H9 (cell line): ENCODE results near the gene ALX4. TPM values are rescaled to one million over a fixed set of nuclear protein-coding genes. Genes with fewer than 3 reads are reported as not detected.

Experiments
- DNase-seq: peaks from one replicate; pipeline ENCODE4 v3.0.0-alpha.2; 2017
- H2AFZ ChIP-seq: one replicate; pipeline ENCODE4 v1.6.1; 2013; ENCODE audit warnings: mild to moderate bottlenecking, low read length, control low read depth, moderate library complexity
- H2AK5ac ChIP-seq: 2 replicates; pipeline ENCODE4 v1.6.1; 2013; ENCODE audit warnings: low read length, control low read depth, mixed read lengths; ENCODE audit not compliant: insufficient read length
- H2BK120ac ChIP-seq: one replicate; pipeline ENCODE4 v1.6.1; 2013; ENCODE audit warnings: low read depth, mild to moderate bottlenecking, low read length, control low read depth, inconsistent platforms; ENCODE audit not compliant: poor library complexity, severe bottlenecking
- H2BK12ac ChIP-seq: 2 replicates; pipeline ENCODE4 v1.6.1; 2013; ENCODE audit warnings: low read length, control low read depth, mixed read lengths, low read depth; ENCODE audit not compliant: insufficient read length
- H2BK15ac ChIP-seq: 2 replicates; pipeline ENCODE4 v1.6.1; 2013; ENCODE audit warnings: low read depth, low read length, control low read depth
- H2BK20ac ChIP-seq: one replicate; pipeline ENCODE4 v1.6.1; 2013; ENCODE audit warnings: low read depth, mild to moderate bottlenecking, low read length, control low read depth, inconsistent platforms; ENCODE audit not compliant: poor library complexity, severe bottlenecking
- H2BK5ac ChIP-seq: 2 replicates; pipeline ENCODE4 v1.6.1; 2013; ENCODE audit warnings: low read length, control low read depth, mixed read lengths; ENCODE audit not compliant: insufficient read length
- H3K14ac ChIP-seq: 2 replicates; pipeline ENCODE4 v1.6.1; 2013; ENCODE audit warnings: low read length, control low read depth; ENCODE audit not compliant: insufficient read depth
- H3K18ac ChIP-seq: 2 replicates; pipeline ENCODE4 v1.6.1; 2013; ENCODE audit warnings: low read depth, mild to moderate bottlenecking, mixed read lengths, low read length, control low read depth; ENCODE audit not compliant: insufficient read length
- H3K23ac ChIP-seq: 2 replicates; pipeline ENCODE4 v1.6.1; 2013; ENCODE audit warnings: low read length, control low read depth, mixed read lengths, low read depth; ENCODE audit not compliant: insufficient read length
- H3K23me2 ChIP-seq: 2 replicates; pipeline ENCODE4 v1.6.1; 2013; ENCODE audit warnings: low read depth, mild to moderate bottlenecking, mixed read lengths, low read length, control low read depth; ENCODE audit not compliant: insufficient read length, poor library complexity, severe bottlenecking
- H3K27ac ChIP-seq: 2 replicates; pipeline ENCODE4 v1.5.1; 2013; ENCODE audit warnings: low read length, control low read depth, mixed read lengths, low read depth; ENCODE audit not compliant: insufficient read length
- H3K27me3 ChIP-seq: 2 replicates; pipeline ENCODE4 v1.6.1; 2013; ENCODE audit warnings: low read length, control low read depth, inconsistent platforms; ENCODE audit not compliant: insufficient read depth
- H3K4ac ChIP-seq: 2 replicates; pipeline ENCODE4 v1.6.1; 2013; ENCODE audit warnings: low read depth, mild to moderate bottlenecking, control low read depth, inconsistent platforms, low read length, moderate library complexity
- H3K4me1 ChIP-seq: 2 replicates; pipeline ENCODE4 v1.6.1; 2013; ENCODE audit warnings: low read length, control low read depth, inconsistent platforms; ENCODE audit not compliant: insufficient read depth
- H3K4me2 ChIP-seq: 2 replicates; pipeline ENCODE4 v1.6.1; 2013; ENCODE audit warnings: low read length, control low read depth, mixed read lengths; ENCODE audit not compliant: insufficient read length, insufficient read depth
- H3K56ac ChIP-seq: 2 replicates; pipeline ENCODE4 v1.6.1; 2013; ENCODE audit warnings: low read depth, mild to moderate bottlenecking, mixed read lengths, low read length, control low read depth; ENCODE audit not compliant: insufficient read length
- H3K79me1 ChIP-seq: 2 replicates; pipeline ENCODE4 v1.6.1; 2013; ENCODE audit warnings: low read depth, mild to moderate bottlenecking, moderate library complexity, low read length, control low read depth, inconsistent platforms; ENCODE audit not compliant: insufficient read depth, poor library complexity, severe bottlenecking
- H3K79me2 ChIP-seq: 2 replicates; pipeline ENCODE4 v1.6.1; 2013; ENCODE audit warnings: low read length, control low read depth, inconsistent platforms; ENCODE audit not compliant: insufficient read depth
- H3K9ac ChIP-seq: 2 replicates; pipeline ENCODE4 v1.6.1; 2013; ENCODE audit warnings: low read length, control low read depth, mixed read lengths; ENCODE audit not compliant: insufficient read length; ENCODE audit errors: extremely low read depth
- H3K9me3 ChIP-seq: one replicate; pipeline ENCODE4 v1.6.1; 2013; ENCODE audit warnings: low read depth, low read length, inconsistent platforms; ENCODE audit not compliant: control insufficient read depth
- H3T11ph ChIP-seq: one replicate; pipeline ENCODE4 v1.6.1; 2013; ENCODE audit warnings: mild to moderate bottlenecking, low read length, control low read depth, inconsistent platforms
- H4K20me1 ChIP-seq: one replicate; pipeline ENCODE4 v1.6.1; 2013; ENCODE audit not compliant: control insufficient read depth, insufficient read length, insufficient read depth
- H4K5ac ChIP-seq: 2 replicates; pipeline ENCODE4 v1.6.1; 2013; ENCODE audit warnings: low read depth, mild to moderate bottlenecking, mixed read lengths, low read length, control low read depth; ENCODE audit not compliant: insufficient read length
- H4K8ac ChIP-seq: replicated peaks from 2 replicates; pipeline ENCODE4 v1.6.1; 2013; ENCODE audit warnings: low read length, control low read depth, mixed read lengths, low read depth; ENCODE audit not compliant: insufficient read length
- H4K91ac ChIP-seq: 2 replicates; pipeline ENCODE4 v1.6.1; 2013; ENCODE audit warnings: low read depth, mild to moderate bottlenecking, moderate library complexity, mixed read lengths, low read length, control low read depth; ENCODE audit not compliant: insufficient read length
- H3K27ac Mint-ChIP-seq, 3 experiments: 2 replicates in 2 of 3; 3 replicates in 1 of 3; pipeline ENCODE4 v1.8.0; 2020 to 2021; ENCODE audit warnings: mixed read lengths in 3 of 3, mild to moderate bottlenecking in 1 of 3, moderate library complexity in 1 of 3
- H3K27me3 Mint-ChIP-seq: 2 replicates; pipeline ENCODE4 v1.8.0; 2021; ENCODE audit warnings: low read depth, mild to moderate bottlenecking, moderate library complexity, mixed read lengths
- H3K36me3 Mint-ChIP-seq, 3 experiments: 2 replicates in 2 of 3; 3 replicates in 1 of 3; pipeline ENCODE4 v1.8.0; 2020 to 2021; ENCODE audit warnings: low read depth in 3 of 3, mixed read lengths in 3 of 3; ENCODE audit not compliant: insufficient read depth in 1 of 3
- H3K4me1 Mint-ChIP-seq, 2 experiments: 2 replicates each; pipeline ENCODE4 v1.8.0; 2020; ENCODE audit warnings: mixed read lengths in 2 of 2
- H3K4me3 Mint-ChIP-seq, 2 experiments: 2 replicates in 1 of 2; 3 replicates in 1 of 2; pipeline ENCODE4 v1.8.0; 2020 to 2021; ENCODE audit warnings: mild to moderate bottlenecking in 2 of 2, mixed read lengths in 2 of 2, moderate library complexity in 1 of 2
- H3K9me3 Mint-ChIP-seq, 2 experiments: 2 replicates in 1 of 2; 3 replicates in 1 of 2; pipeline ENCODE4 v1.8.0; 2020; ENCODE audit warnings: mild to moderate bottlenecking in 2 of 2, mixed read lengths in 2 of 2, moderate library complexity in 1 of 2
- CTCF ChIP-seq: fragments of 200-600 bp; sonication (generic); conservative IDR thresholded peaks from 3 replicates; pipeline ENCODE4 v1.8.0; 2021; ENCODE audit warnings: antibody characterized with exemption, mild to moderate bottlenecking
- whole genome bisulfite sequencing: extraction: QIAGEN DNeasy Blood & Tissue Kit; methylation state at CpG from one replicate; pipeline ENCODE4 v1.1.7; 2013; ENCODE audit warnings: missing lambda C conversion rate, low lambda C conversion rate, mixed read lengths; ENCODE audit not compliant: insufficient read length; ENCODE audit errors: extremely low coverage; 5-methylcytosine and 5-hydroxymethylcytosine counted together
- total RNA-seq: library from RNA; stranded (reverse); gene quantifications from 2 replicates; pipeline ENCODE4 v1.2.1, GENCODE V29; 2021

The ALX4 gene
- total RNA-seq, 1 experiment from 2014 or later, result not detected

DNA sequence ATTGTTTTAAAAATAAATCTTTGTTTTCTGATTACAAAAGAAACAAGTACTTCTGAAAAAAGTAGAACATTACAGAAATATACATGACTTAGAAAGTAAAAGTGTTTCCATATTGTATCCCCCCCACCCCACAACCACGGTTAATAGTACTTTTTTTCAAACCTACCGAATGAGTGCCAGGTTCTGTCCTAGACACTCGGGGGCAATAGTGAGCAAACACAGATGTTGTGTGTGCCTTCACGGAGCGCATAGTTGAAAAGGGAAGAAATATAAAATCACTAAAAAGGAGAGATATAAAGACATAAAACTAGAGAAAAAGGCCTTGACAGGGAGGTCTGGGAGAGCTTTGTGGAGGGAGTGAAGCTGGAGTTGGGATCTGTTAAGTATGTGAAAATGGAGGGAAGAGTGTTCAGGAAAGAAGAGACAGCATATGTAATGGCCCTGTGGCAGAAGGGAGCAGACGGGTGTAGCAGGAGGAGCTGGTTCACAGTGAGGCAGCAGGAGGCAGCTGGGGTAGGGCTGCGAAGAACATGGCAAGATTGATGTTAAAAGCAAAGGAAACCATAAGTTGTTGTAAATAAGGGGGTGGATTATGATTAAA lies 42.1 kb upstream of the ALX4 start:
- Histone ChIP-seq H4K5ac (no peak overlapping the region), H3K18ac (no peak overlapping the region), H2BK12ac (no peak overlapping the region), H3K56ac (no peak overlapping the region), H2BK15ac (no peak overlapping the region), H3K27me3 (no peaks in the 10 kb centered on the region), H3T11ph (no peak overlapping the region), H3K79me2 (no peaks in the 10 kb centered on the region), H3K14ac (no peak overlapping the region), H2BK5ac (no peak overlapping the region), H2AK5ac (no peak overlapping the region), H2AFZ (no peak overlapping the region), H4K8ac (no peak overlapping the region), H3K23ac (no peak overlapping the region), H3K4ac (no peak overlapping the region), H3K9ac (no peak overlapping the region), H3K4me2 (no peak overlapping the region), H3K27ac (no peak overlapping the region), H3K23me2 (no peaks in the 10 kb centered on the region), H4K91ac (no peak overlapping the region), H2BK20ac (no peak overlapping the region), H3K4me1 (no peaks in the 10 kb centered on the region; the same call in 1 of the 2 replicates), H3K9me3 (no peaks in the 10 kb centered on the region), H4K20me1 (peaks cover 2% of the 10 kb centered on the region), H2BK120ac (no peak overlapping the region), H3K79me1 (no peaks in the 10 kb centered on the region)
- H3K4me1 Mint-ChIP-seq, result peaks cover 3 to 8% of the 10 kb centered on the region in 2 experiments
- peak; percentile 55 for TF ChIP-seq CTCF
- no peak for DNase-seq
- no CpG with 5 or more reads among the region's 7 CpGs for WGBS
- no peaks in the 10 kb centered on the region for H3K9me3 Mint-ChIP-seq
- no peaks in the 10 kb centered on the region for H3K36me3 Mint-ChIP-seq
- H3K27me3 Mint-ChIP-seq, result peaks cover 10% of the 10 kb centered on the region
- no peak overlapping the region for H3K4me3 Mint-ChIP-seq
- no peak overlapping the region for H3K27ac Mint-ChIP-seq
